GM23338 (cell line): ENCODE measurements around the gene OR10K1. TPM values are rescaled to one million over a fixed set of nuclear protein-coding genes. Genes with fewer than 3 reads are reported as not detected.

ENCODE experiments used
- ATAC-seq: fragments of 200-7000 bp; cut with Tn5 transposase; 3 replicates; pipeline ENCODE4 v1.9.1; 2020
- DNase-seq: peaks from one replicate; pipeline ENCODE4 v3.0.0-alpha.2; 2015; ENCODE audit warnings: low spot score
- H2AFZ ChIP-seq: fragments of 200-600 bp; sonication (generic); 2 replicates; pipeline ENCODE4 v1.8.0; 2016; ENCODE audit warnings: antibody characterized with exemption, mild to moderate bottlenecking, moderate library complexity
- H3F3A ChIP-seq: fragments of 200-600 bp; sonication (generic); replicated peaks from 2 replicates; pipeline ENCODE4 v1.8.0; 2017; ENCODE audit warnings: antibody characterized with exemption, mixed run types, low read depth
- H3K27ac ChIP-seq: fragments of 200-600 bp; sonication (generic); 2 replicates; pipeline ENCODE4 v1.6.1; 2016; ENCODE audit warnings: low read depth
- H3K27me3 ChIP-seq: fragments of 200-600 bp; sonication (generic); 2 replicates; pipeline ENCODE4 v1.8.0; 2016; ENCODE audit warnings: mild to moderate bottlenecking, mixed run types, moderate library complexity; ENCODE audit not compliant: insufficient read depth
- H3K36me3 ChIP-seq: fragments of 200-600 bp; sonication (generic); 2 replicates; pipeline ENCODE4 v1.8.0; 2016; ENCODE audit warnings: mild to moderate bottlenecking; ENCODE audit not compliant: insufficient read depth
- H3K4me1 ChIP-seq: fragments of 200-600 bp; sonication (generic); 2 replicates; pipeline ENCODE4 v1.8.0; 2016; ENCODE audit warnings: mild to moderate bottlenecking, moderate library complexity; ENCODE audit not compliant: insufficient read depth
- H3K4me2 ChIP-seq: fragments of 200-600 bp; sonication (generic); 2 replicates; pipeline ENCODE4 v1.7.1; 2017; ENCODE audit warnings: mixed run types
- H3K4me3 ChIP-seq: fragments of 200-600 bp; sonication (generic); 2 replicates; pipeline ENCODE4 v1.6.1; 2016; ENCODE audit warnings: mixed run types
- H3K79me2 ChIP-seq: fragments of 200-600 bp; sonication (generic); replicated peaks from 2 replicates; pipeline ENCODE4 v1.8.0; 2017; ENCODE audit warnings: mild to moderate bottlenecking; ENCODE audit not compliant: insufficient read depth
- H3K9me2 ChIP-seq: fragments of 200-600 bp; sonication (generic); 2 replicates; pipeline ENCODE4 v1.8.0; 2017; ENCODE audit not compliant: insufficient read depth
- H4K20me1 ChIP-seq: fragments of 200-600 bp; sonication (generic); replicated peaks from 2 replicates; pipeline ENCODE4 v1.8.0; 2017; ENCODE audit warnings: mild to moderate bottlenecking; ENCODE audit not compliant: insufficient read depth
- H3K27ac Mint-ChIP-seq: 2 replicates; pipeline ENCODE4 v1.8.0; 2020; ENCODE audit warnings: inconsistent platforms, mild to moderate bottlenecking, moderate library complexity, mixed read lengths
- H3K27me3 Mint-ChIP-seq: 3 replicates; pipeline ENCODE4 v1.8.0; 2022; ENCODE audit warnings: low read depth, mild to moderate bottlenecking, moderate library complexity, mixed read lengths, inconsistent platforms; ENCODE audit not compliant: insufficient read depth, poor library complexity
- H3K36me3 Mint-ChIP-seq: 3 replicates; pipeline ENCODE4 v1.8.0; 2021; ENCODE audit warnings: low read depth, mild to moderate bottlenecking, inconsistent platforms, moderate library complexity, mixed read lengths
- H3K4me1 Mint-ChIP-seq: 3 replicates; pipeline ENCODE4 v1.8.0; 2020; ENCODE audit warnings: mild to moderate bottlenecking, inconsistent platforms, mixed read lengths
- H3K4me3 Mint-ChIP-seq: 3 replicates; pipeline ENCODE4 v1.8.0; 2021; ENCODE audit warnings: moderate library complexity, mild to moderate bottlenecking, inconsistent platforms, mixed read lengths
- H3K9me3 Mint-ChIP-seq: 3 replicates; pipeline ENCODE4 v1.8.0; 2020; ENCODE audit warnings: moderate library complexity, mild to moderate bottlenecking, inconsistent platforms, mixed read lengths
- CREB1 ChIP-seq: fragments of 250-450 bp; sonication (Bioruptor Pico); IDR thresholded peaks from 2 replicates; pipeline ENCODE4 v1.5.0; 2020; ENCODE audit warnings: low read depth, mild to moderate bottlenecking, moderate library complexity
- ETS1 ChIP-seq: IDR thresholded peaks from 2 replicates; pipeline ENCODE4 v1.6.1; 2016; ENCODE audit warnings: antibody characterized with exemption
- EZH2 ChIP-seq: fragments of 200-600 bp; sonication (generic); IDR thresholded peaks from one replicate; pipeline ENCODE4 v1.8.0; 2017; ENCODE audit warnings: antibody characterized with exemption, mild to moderate bottlenecking, low read depth; ENCODE audit not compliant: unreplicated experiment
- EZH2phosphoT487 ChIP-seq: fragments of 200-600 bp; sonication (generic); IDR thresholded peaks from one replicate; pipeline ENCODE4 v1.8.1; 2018; ENCODE audit warnings: antibody characterized with exemption; ENCODE audit not compliant: unreplicated experiment
- JUNB ChIP-seq: IDR thresholded peaks from one replicate; pipeline ENCODE4 v1.6.1; 2016; ENCODE audit warnings: antibody characterized with exemption; ENCODE audit not compliant: unreplicated experiment
- NANOG ChIP-seq: IDR thresholded peaks from 2 replicates; pipeline ENCODE4 v1.6.1; 2016; ENCODE audit warnings: antibody characterized with exemption, borderline replicate concordance
- POLR2AphosphoS5 ChIP-seq: IDR thresholded peaks from 2 replicates; pipeline ENCODE4 v1.6.1; 2016; ENCODE audit warnings: antibody characterized with exemption, low read depth
- REST ChIP-seq: IDR thresholded peaks from one replicate; pipeline ENCODE4 v1.6.1; 2018; ENCODE audit warnings: antibody characterized with exemption; ENCODE audit not compliant: unreplicated experiment
- STAT1 ChIP-seq: IDR thresholded peaks from one replicate; pipeline ENCODE4 v1.6.1; 2016; ENCODE audit warnings: antibody characterized with exemption; ENCODE audit not compliant: unreplicated experiment
- ZNF114 ChIP-seq: fragments of 250-450 bp; sonication (Bioruptor Pico); IDR thresholded peaks from 2 replicates; pipeline ENCODE4 v1.5.0; 2020; ENCODE audit warnings: mild to moderate bottlenecking, moderate library complexity
- ZNF331 ChIP-seq: fragments of 250-450 bp; sonication (Bioruptor Pico); IDR thresholded peaks from 2 replicates; pipeline ENCODE4 v1.5.0; 2020; ENCODE audit warnings: low read depth, mild to moderate bottlenecking, moderate library complexity
- long read RNA-seq: library from polyadenylated mRNA; unstranded; transcript quantifications from one replicate; pipeline ENCODE4 v2.0.0, GENCODE V29; 2020; ENCODE audit not compliant: unreplicated experiment
- polyA plus RNA-seq: library from polyadenylated mRNA; unstranded; fragments of >200 nt; fragmentation: Nextera tagmentation; extraction: Ambion mirVana; gene quantifications from 2 replicates; pipeline ENCODE4 v1.2.1, GENCODE V29; 2016
- total RNA-seq: library from RNA; depleted of rRNA; stranded (reverse); fragments of >200 nt; shearing (Covaris generic); gene quantifications from 2 replicates; pipeline ENCODE4 v1.2.3, GENCODE V29; 2014; rRNA removed
- TF ChIP-seq, protein P1 (sequence below), 2 experiments: fragments of 200-600 bp in 1 of 2; sonication (generic) in 1 of 2; conservative IDR thresholded peaks; 2 replicates each; pipeline versions ENCODE4 v1.5.1 to v1.6.1; 2016 to 2017; ENCODE audit warnings: antibody characterized with exemption in 2 of 2, low read depth in 2 of 2, mild to moderate bottlenecking in 2 of 2, moderate library complexity in 1 of 2
- TF ChIP-seq, protein P2 (sequence below): fragments of 250-450 bp; sonication (Bioruptor Pico); IDR thresholded peaks from 2 replicates; pipeline ENCODE4 v1.5.0; 2020; ENCODE audit warnings: mild to moderate bottlenecking, moderate library complexity

OR10K1 gene
- total RNA-seq (not detected in 2 replicates), polyA plus RNA-seq (not detected in 2 replicates)
- long read RNA-seq, result 0 reads

DNA sequence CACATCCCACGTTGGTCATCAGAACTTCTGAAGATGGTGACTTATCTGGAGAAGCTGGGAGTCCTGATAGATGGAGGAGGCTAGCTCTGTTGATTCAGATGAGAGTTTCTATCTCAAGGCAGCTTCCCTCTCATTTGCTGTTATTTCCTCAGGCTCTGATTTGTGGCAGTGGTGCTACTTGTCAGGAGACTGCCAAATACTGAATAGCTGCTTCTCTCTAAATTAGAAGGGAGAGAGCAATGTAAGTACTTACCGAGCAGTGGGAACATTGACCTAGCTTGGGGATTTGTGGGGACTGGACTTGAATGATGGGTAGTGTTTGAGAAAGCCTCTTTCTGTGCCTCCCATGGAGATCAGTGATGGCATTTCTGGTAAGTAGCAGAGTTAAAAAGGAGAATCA, at the start of gene OR10K1:
Gene OR10K1 (plus strand): TSS at position 301 of the 400 bp plus-strand sequence. CDS start 3,728 bp downstream, outside the sequence.
- H3K9me2 ChIP-seq, result 0 out of 2 replicates have a peak, but pooled peaks cover 6% of the 10 kb centered on the region
- ATAC-seq, result no peak
- H3K9me3 Mint-ChIP-seq, result no peaks in the 10 kb centered on the region
- H3K4me1 ChIP-seq, result no peaks in the 10 kb centered on the region
- H3K36me3 Mint-ChIP-seq, result no peaks in the 10 kb centered on the region
- H3K27ac Mint-ChIP-seq, result no peak within 1 kb of the TSS
- TF ChIP-seq STAT1 (no peak), POLR2AphosphoS5 (no peak), ZNF331 (CRISPR knock-in tag) (no peak), JUNB (no peak), REST (no peak), ETS1 (no peak), EZH2 (no peak), ZNF114 (CRISPR knock-in tag) (no peak), CREB1 (no peak), NANOG (no peak), EZH2phosphoT487 (no peak)
- TF ChIP-seq, protein P1, sequence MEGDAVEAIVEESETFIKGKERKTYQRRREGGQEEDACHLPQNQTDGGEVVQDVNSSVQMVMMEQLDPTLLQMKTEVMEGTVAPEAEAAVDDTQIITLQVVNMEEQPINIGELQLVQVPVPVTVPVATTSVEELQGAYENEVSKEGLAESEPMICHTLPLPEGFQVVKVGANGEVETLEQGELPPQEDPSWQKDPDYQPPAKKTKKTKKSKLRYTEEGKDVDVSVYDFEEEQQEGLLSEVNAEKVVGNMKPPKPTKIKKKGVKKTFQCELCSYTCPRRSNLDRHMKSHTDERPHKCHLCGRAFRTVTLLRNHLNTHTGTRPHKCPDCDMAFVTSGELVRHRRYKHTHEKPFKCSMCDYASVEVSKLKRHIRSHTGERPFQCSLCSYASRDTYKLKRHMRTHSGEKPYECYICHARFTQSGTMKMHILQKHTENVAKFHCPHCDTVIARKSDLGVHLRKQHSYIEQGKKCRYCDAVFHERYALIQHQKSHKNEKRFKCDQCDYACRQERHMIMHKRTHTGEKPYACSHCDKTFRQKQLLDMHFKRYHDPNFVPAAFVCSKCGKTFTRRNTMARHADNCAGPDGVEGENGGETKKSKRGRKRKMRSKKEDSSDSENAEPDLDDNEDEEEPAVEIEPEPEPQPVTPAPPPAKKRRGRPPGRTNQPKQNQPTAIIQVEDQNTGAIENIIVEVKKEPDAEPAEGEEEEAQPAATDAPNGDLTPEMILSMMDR (conservative IDR thresholded peaks at IDR 0.05; ENCODE audit: low read depth in 2 of 2), result no peak
- TF ChIP-seq, protein P2, sequence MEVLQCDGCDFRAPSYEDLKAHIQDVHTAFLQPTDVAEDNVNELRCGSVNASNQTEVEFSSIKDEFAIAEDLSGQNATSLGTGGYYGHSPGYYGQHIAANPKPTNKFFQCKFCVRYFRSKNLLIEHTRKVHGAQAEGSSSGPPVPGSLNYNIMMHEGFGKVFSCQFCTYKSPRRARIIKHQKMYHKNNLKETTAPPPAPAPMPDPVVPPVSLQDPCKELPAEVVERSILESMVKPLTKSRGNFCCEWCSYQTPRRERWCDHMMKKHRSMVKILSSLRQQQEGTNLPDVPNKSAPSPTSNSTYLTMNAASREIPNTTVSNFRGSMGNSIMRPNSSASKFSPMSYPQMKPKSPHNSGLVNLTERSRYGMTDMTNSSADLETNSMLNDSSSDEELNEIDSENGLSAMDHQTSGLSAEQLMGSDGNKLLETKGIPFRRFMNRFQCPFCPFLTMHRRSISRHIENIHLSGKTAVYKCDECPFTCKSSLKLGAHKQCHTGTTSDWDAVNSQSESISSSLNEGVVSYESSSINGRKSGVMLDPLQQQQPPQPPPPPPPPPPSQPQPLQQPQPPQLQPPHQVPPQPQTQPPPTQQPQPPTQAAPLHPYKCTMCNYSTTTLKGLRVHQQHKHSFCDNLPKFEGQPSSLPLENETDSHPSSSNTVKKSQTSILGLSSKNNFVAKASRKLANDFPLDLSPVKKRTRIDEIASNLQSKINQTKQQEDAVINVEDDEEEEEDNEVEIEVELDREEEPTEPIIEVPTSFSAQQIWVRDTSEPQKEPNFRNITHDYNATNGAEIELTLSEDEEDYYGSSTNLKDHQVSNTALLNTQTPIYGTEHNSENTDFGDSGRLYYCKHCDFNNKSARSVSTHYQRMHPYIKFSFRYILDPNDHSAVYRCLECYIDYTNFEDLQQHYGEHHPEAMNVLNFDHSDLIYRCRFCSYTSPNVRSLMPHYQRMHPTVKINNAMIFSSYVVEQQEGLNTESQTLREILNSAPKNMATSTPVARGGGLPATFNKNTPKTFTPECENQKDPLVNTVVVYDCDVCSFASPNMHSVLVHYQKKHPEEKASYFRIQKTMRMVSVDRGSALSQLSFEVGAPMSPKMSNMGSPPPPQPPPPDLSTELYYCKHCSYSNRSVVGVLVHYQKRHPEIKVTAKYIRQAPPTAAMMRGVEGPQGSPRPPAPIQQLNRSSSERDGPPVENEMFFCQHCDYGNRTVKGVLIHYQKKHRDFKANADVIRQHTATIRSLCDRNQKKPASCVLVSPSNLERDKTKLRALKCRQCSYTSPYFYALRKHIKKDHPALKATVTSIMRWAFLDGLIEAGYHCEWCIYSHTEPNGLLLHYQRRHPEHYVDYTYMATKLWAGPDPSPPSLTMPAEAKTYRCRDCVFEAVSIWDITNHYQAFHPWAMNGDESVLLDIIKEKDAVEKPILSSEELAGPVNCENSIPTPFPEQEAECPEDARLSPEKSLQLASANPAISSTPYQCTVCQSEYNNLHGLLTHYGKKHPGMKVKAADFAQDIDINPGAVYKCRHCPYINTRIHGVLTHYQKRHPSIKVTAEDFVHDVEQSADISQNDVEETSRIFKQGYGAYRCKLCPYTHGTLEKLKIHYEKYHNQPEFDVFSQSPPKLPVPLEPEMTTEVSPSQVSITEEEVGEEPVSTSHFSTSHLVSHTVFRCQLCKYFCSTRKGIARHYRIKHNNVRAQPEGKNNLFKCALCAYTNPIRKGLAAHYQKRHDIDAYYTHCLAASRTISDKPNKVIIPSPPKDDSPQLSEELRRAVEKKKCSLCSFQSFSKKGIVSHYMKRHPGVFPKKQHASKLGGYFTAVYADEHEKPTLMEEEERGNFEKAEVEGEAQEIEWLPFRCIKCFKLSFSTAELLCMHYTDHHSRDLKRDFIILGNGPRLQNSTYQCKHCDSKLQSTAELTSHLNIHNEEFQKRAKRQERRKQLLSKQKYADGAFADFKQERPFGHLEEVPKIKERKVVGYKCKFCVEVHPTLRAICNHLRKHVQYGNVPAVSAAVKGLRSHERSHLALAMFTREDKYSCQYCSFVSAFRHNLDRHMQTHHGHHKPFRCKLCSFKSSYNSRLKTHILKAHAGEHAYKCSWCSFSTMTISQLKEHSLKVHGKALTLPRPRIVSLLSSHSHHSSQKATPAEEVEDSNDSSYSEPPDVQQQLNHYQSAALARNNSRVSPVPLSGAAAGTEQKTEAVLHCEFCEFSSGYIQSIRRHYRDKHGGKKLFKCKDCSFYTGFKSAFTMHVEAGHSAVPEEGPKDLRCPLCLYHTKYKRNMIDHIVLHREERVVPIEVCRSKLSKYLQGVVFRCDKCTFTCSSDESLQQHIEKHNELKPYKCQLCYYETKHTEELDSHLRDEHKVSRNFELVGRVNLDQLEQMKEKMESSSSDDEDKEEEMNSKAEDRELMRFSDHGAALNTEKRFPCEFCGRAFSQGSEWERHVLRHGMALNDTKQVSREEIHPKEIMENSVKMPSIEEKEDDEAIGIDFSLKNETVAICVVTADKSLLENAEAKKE, result no peak
- H3F3A ChIP-seq, result no peaks in the 10 kb centered on the region
- no peaks in the 10 kb centered on the region for H4K20me1 ChIP-seq
- no peaks in the 10 kb centered on the region for H3K27me3 ChIP-seq
- H3K4me3 ChIP-seq, result no peak within 1 kb of the TSS
- no peak within 1 kb of the TSS for H3K4me2 ChIP-seq
- no peak within 1 kb of the TSS for H3K27ac ChIP-seq
- DNase-seq, result no peak
- peaks cover 2% of the 10 kb centered on the region for H3K27me3 Mint-ChIP-seq
- no peaks in the 10 kb centered on the region for H3K4me1 Mint-ChIP-seq
- no peak within 1 kb of the TSS for H2AFZ ChIP-seq
- no peak within 1 kb of the TSS for H3K4me3 Mint-ChIP-seq
- H3K79me2 ChIP-seq, result no peaks in the 10 kb centered on the region
- no peaks in the 10 kb centered on the region for H3K36me3 ChIP-seq
